Ishikawa (cell line): Measurements from ENCODE around the gene SMAD3.

Source experiments
- CEBPB ChIP-seq: IDR thresholded peaks from 2 replicates; pipeline ENCODE4 v1.6.1; 2012
- CREB1 ChIP-seq: IDR thresholded peaks from 2 replicates; pipeline ENCODE4 v1.6.1; 2012; ENCODE audit warnings: low read depth
- EGR1 ChIP-seq: IDR thresholded peaks from 2 replicates; pipeline ENCODE4 v1.6.1; 2012
- EP300 ChIP-seq: IDR thresholded peaks from 2 replicates; pipeline ENCODE4 v1.6.1; 2012; ENCODE audit warnings: borderline replicate concordance
- MAX ChIP-seq: IDR thresholded peaks from 2 replicates; pipeline ENCODE4 v1.6.1; 2012
- RAD21 ChIP-seq: IDR thresholded peaks from 2 replicates; pipeline ENCODE4 v1.6.1; 2012; ENCODE audit warnings: low read depth
- REST ChIP-seq: IDR thresholded peaks from 2 replicates; pipeline ENCODE4 v1.6.1; 2012; ENCODE audit warnings: low read depth, mild to moderate bottlenecking
- TAF1 ChIP-seq: IDR thresholded peaks from 2 replicates; pipeline ENCODE4 v1.6.1; 2012; ENCODE audit warnings: low read depth, mild to moderate bottlenecking
- TCF12 ChIP-seq: IDR thresholded peaks from 2 replicates; pipeline ENCODE4 v1.6.1; 2012; ENCODE audit warnings: low read depth
- TEAD4 ChIP-seq: IDR thresholded peaks from 2 replicates; pipeline ENCODE4 v1.6.1; 2012
- YY1 ChIP-seq: IDR thresholded peaks from 2 replicates; pipeline ENCODE4 v1.6.1; 2012; ENCODE audit warnings: low read depth
- ZBTB7A ChIP-seq: IDR thresholded peaks from 2 replicates; pipeline ENCODE4 v1.6.1; 2012; ENCODE audit warnings: low read depth

- TF ChIP-seq REST (no peak), EP300 (no peak), ZBTB7A (no peak), YY1 (no peak), RAD21 (no peak), CEBPB (no peak), EGR1 (no peak), TEAD4 (no peak), CREB1 (no peak), TAF1 (no peak), TCF12 (no peak), MAX (no peak)
These were observed 97.8 kb downstream of the SMAD3 start for GRCh38 chr15:67163180-67163579.
